Liver (tissue), 9 donors: Measurements from ENCODE around the gene NUP93. TPM values are rescaled to one million over a fixed set of nuclear protein-coding genes. Genes with fewer than 3 reads are reported as not detected.

Experiments used
- DNase-seq: peaks from one replicate; pipeline ENCODE4 v3.0.0-alpha.2; 2017; ENCODE audit warnings: low spot score
- H3K27ac ChIP-seq, 2 donors: one replicate each; pipeline ENCODE4 v1.7.0; 2013; ENCODE audit warnings: inconsistent platforms in 2 of 2, low read length in 2 of 2, control low read depth in 1 of 2, low read depth in 1 of 2, mild to moderate bottlenecking in 1 of 2
- H3K27me3 ChIP-seq, 4 donors: one replicate each; pipeline versions ENCODE4 v1.6.1 to v1.7.0; 2013; ENCODE audit warnings: low read length in 3 of 4, inconsistent platforms in 1 of 4, mild to moderate bottlenecking in 1 of 4, moderate library complexity in 1 of 4; ENCODE audit not compliant: control insufficient read depth in 4 of 4, insufficient read depth in 4 of 4
- H3K36me3 ChIP-seq, 4 donors: one replicate each; pipeline versions ENCODE4 v1.6.1 to v1.7.0; 2013; ENCODE audit warnings: low read length in 3 of 4, mild to moderate bottlenecking in 3 of 4, low read depth in 1 of 4, moderate library complexity in 1 of 4; ENCODE audit not compliant: control insufficient read depth in 4 of 4, insufficient read depth in 3 of 4
- H3K4me1 ChIP-seq, 4 donors: one replicate each; pipeline versions ENCODE4 v1.6.1 to v1.7.0; 2013; ENCODE audit warnings: low read length in 3 of 4, mild to moderate bottlenecking in 3 of 4, moderate library complexity in 1 of 4; ENCODE audit not compliant: control insufficient read depth in 4 of 4, insufficient read depth in 4 of 4
- H3K4me3 ChIP-seq, 3 donors: one replicate each; pipeline versions ENCODE4 v1.6.1 to v1.7.0; 2013; ENCODE audit warnings: low read length in 3 of 3, control low read depth in 1 of 3, low read depth in 1 of 3, mild to moderate bottlenecking in 1 of 3
- H3K9ac ChIP-seq, 2 donors: one replicate each; pipeline ENCODE4 v1.7.0; 2013; ENCODE audit warnings: low read length in 2 of 2, mild to moderate bottlenecking in 2 of 2, moderate library complexity in 2 of 2, control low read depth in 1 of 2, low read depth in 1 of 2
- H3K9me3 ChIP-seq, 4 donors: one replicate each; pipeline versions ENCODE4 v1.6.1 to v1.7.0; 2013; ENCODE audit warnings: low read length in 3 of 4; ENCODE audit not compliant: control insufficient read depth in 4 of 4
- CTCF ChIP-seq: fragments of 150-350 bp; IDR thresholded peaks from 2 replicates; pipeline ENCODE4 v1.5.1; 2017; ENCODE audit warnings: improper control_type of control experiment, low read depth, low read length; ENCODE audit not compliant: missing input control
- FOXA1 ChIP-seq: IDR thresholded peaks from 2 replicates; pipeline ENCODE4 v1.6.1; 2016; ENCODE audit warnings: antibody characterized with exemption
- FOXA2 ChIP-seq: IDR thresholded peaks from 2 replicates; pipeline ENCODE4 v1.6.1; 2016; ENCODE audit warnings: antibody characterized with exemption
- GABPA ChIP-seq, 2 donors: IDR thresholded peaks in 1 of 2; conservative IDR thresholded peaks in 1 of 2; 2 replicates each; pipeline ENCODE4 v1.6.1; 2016; ENCODE audit warnings: antibody characterized with exemption in 2 of 2, mild to moderate bottlenecking in 1 of 2, moderate library complexity in 1 of 2
- HNF4A ChIP-seq, 2 donors: conservative IDR thresholded peaks; 2 replicates each; pipeline ENCODE4 v1.6.1; 2016; ENCODE audit warnings: antibody characterized with exemption in 2 of 2, mild to moderate bottlenecking in 2 of 2
- HNF4G ChIP-seq: IDR thresholded peaks from 2 replicates; pipeline ENCODE4 v1.6.1; 2016; ENCODE audit warnings: antibody characterized with exemption
- MAX ChIP-seq: IDR thresholded peaks from 2 replicates; pipeline ENCODE4 v1.6.1; 2016; ENCODE audit warnings: antibody characterized with exemption
- RAD21 ChIP-seq, 2 donors: IDR thresholded peaks; 2 replicates each; pipeline ENCODE4 v1.6.1; 2016; ENCODE audit warnings: antibody characterized with exemption in 2 of 2, mild to moderate bottlenecking in 2 of 2
- REST ChIP-seq: IDR thresholded peaks from 2 replicates; pipeline ENCODE4 v1.6.1; 2016; ENCODE audit warnings: antibody characterized with exemption, mild to moderate bottlenecking
- SP1 ChIP-seq: IDR thresholded peaks from 2 replicates; pipeline ENCODE4 v1.6.1; 2018; ENCODE audit warnings: antibody characterized with exemption, mild to moderate bottlenecking
- TAF1 ChIP-seq: conservative IDR thresholded peaks from 2 replicates; pipeline ENCODE4 v1.6.1; 2016; ENCODE audit warnings: antibody characterized with exemption, mild to moderate bottlenecking
- ZBTB33 ChIP-seq: IDR thresholded peaks from 2 replicates; pipeline ENCODE4 v1.6.1; 2016; ENCODE audit warnings: antibody characterized with exemption
- WGBS: extraction: QIAGEN DNeasy Blood & Tissue Kit; methylation state at CpG from one replicate; pipeline ENCODE4 v1.1.7; 2013; 5-methylcytosine and 5-hydroxymethylcytosine counted together
- polyA plus RNA-seq, 2 donors: library from polyadenylated mRNA; stranded (reverse) in 1 of 2; unstranded in 1 of 2; fragments of 200-250 nt in 1 of 2; fragments of >200 nt in 1 of 2; fragmentation: Nextera tagmentation in 1 of 2; extraction: Ambion mirVana in 1 of 2; gene quantifications; one replicate each; pipeline versions ENCODE4 v1.2.1 to v1.2.3, GENCODE V29; 2013 to 2015
- total RNA-seq, 2 donors: library from RNA; depleted of rRNA; stranded (reverse); fragments of >200 nt; gene quantifications; one replicate each; pipeline ENCODE4 v1.2.3, GENCODE V29; 2014
- TF ChIP-seq, protein P1 (sequence below): IDR thresholded peaks from 2 replicates; pipeline ENCODE4 v1.6.1; 2016; ENCODE audit warnings: antibody characterized with exemption
- donor health status: healthy.
- donor health status: healthy.
- donor health status: healthy.
- donor health status: healthy.
- donor health status: healthy.

Gene NUP93
- total and polyA plus RNA-seq, 4 donors: 8.2 to 31.8 (median 9.8) TPM

DNA sequence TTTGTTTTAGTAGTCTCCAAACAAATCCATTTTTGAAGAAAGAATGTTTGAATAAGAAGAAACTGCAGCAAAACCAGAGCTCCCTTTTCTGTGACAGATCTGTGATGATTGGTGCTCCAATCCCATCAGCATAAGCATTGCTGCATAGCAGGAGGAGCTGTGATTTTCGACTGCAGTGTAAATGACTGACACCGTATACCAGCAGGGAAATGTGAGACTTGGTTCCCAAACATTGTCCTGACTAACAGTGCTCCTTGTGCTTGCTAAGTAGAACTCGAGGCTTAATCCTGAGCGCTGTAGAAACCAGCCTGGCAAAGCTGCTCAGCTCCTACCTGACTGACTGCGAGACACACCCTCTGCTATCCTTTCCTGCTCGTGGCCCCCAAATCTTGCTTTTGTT lies 57.2 kb downstream of the NUP93 start:
- WGBS: 89% methylated on average over 6 of the region's 6 CpGs
- H3K4me1 ChIP-seq: no peaks in the 10 kb centered on the region
- no peak overlapping the region for H3K4me3 ChIP-seq
- no peaks in the 10 kb centered on the region for H3K9me3 ChIP-seq
- no peak overlapping the region for H3K27ac ChIP-seq
- DNase-seq: no peak
- no peaks in the 10 kb centered on the region for H3K27me3 ChIP-seq
- no peak overlapping the region for H3K9ac ChIP-seq
- no peak for TF ChIP-seq ZBTB33
- no peak for TF ChIP-seq HNF4A (conservative IDR thresholded peaks at IDR 0.05)
- TF ChIP-seq HNF4G: no peak
- H3K36me3 ChIP-seq: no peaks in the 10 kb centered on the region

DNA sequence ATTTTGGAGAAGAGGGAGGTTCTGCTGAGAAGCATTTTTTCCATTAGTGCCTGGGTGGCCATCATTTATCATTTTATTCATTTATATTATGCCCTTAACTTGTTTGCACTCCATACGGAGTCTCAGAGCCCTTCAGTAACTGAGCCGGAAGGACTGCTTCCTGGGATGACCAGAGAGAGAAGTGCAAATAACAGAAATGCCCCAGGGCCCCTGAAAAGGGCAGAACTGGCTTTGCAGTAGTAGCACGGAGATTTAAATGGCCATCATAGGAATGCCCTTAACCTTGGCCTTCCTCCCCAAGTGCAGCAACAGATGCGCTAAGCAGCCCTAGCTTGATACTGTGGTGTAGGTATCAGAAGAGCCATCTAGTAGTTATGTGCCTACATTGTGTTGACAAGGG lies 58.5 kb downstream of the NUP93 start:
- 88% methylated on average over 4 of the region's 4 CpGs for WGBS
- DNase-seq: no peak
- no peak for TF ChIP-seq FOXA1
- no peak for TF ChIP-seq TAF1
- TF ChIP-seq MAX: no peak

DNA sequence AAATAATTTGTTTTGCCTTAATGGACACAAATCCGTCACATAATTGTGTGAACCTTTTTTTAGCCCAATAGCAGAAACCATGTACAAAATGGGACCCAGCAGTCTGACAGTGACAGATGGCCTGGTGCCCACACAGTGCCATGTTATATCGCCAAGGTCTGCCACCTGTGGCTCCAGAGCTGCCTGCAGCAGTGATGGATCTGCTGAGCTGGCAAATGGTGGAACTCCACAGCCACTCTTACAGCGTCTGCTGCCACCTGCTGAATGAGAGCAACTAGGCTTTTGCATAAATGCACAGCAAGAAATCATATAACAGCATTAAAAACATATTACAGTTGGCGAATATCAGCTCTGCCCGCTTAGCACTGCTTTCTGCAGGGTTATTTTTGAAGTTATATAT lies 59.4 kb downstream of the NUP93 start:
- Histone ChIP-seq H3K4me1 (no peaks in the 10 kb centered on the region), H3K9me3 (no peaks in the 10 kb centered on the region), H3K27me3 (no peaks in the 10 kb centered on the region), H3K36me3 (no peaks in the 10 kb centered on the region), H3K27ac (no peak overlapping the region), H3K9ac (no peak overlapping the region), H3K4me3 (no peak overlapping the region)
- TF ChIP-seq GABPA (IDR thresholded peaks at IDR 0.05 in 1 of 2, conservative IDR thresholded peaks at IDR 0.05 in 1 of 2) (no peak), REST (no peak), FOXA2 (no peak), CTCF (peak; percentile 25), RAD21 (IDR thresholded peaks at IDR 0.05) (peak; percentile 54 to 70), SP1 (no peak)
- TF ChIP-seq, protein P1, sequence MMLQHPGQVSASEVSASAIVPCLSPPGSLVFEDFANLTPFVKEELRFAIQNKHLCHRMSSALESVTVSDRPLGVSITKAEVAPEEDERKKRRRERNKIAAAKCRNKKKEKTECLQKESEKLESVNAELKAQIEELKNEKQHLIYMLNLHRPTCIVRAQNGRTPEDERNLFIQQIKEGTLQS: no peak
- DNase-seq: no peak
- WGBS: 88% methylated on average over 5 of the region's 5 CpGs

More for the DNA sequence above, 58.5 kb downstream of the NUP93 start:
- H3K27ac ChIP-seq: no peak overlapping the region
- no peak overlapping the region for H3K4me3 ChIP-seq
- H3K9me3 ChIP-seq: no peaks in the 10 kb centered on the region
- no peaks in the 10 kb centered on the region for H3K4me1 ChIP-seq
- no peak overlapping the region for H3K9ac ChIP-seq
- H3K27me3 ChIP-seq: no peaks in the 10 kb centered on the region
- H3K36me3 ChIP-seq: no peaks in the 10 kb centered on the region
